Spleen (tissue), 11 donors: Measurements from ENCODE around the gene NCS1. TPM values are rescaled to one million over a fixed set of nuclear protein-coding genes. Genes with fewer than 3 reads are reported as not detected.

Experiments
- DNase-seq: peaks from one replicate; pipeline ENCODE4 v3.0.0-alpha.2; 2020
- H3K27ac ChIP-seq, 8 donors: fragments of 200-600 bp; sonication (generic) in 7 of 8; 1 replicate in 4 of 8; 2 replicates in 4 of 8; pipeline versions ENCODE4 v1.5.0 to v1.8.0; 2016 to 2021; ENCODE audit warnings: inconsistent platforms in 4 of 8, mild to moderate bottlenecking in 4 of 8, moderate library complexity in 1 of 8
- H3K27me3 ChIP-seq, 7 donors: fragments of 200-600 bp; sonication (generic) in 6 of 7; replicated peaks in 1 of 7; 1 replicate in 4 of 7; 2 replicates in 3 of 7; pipeline versions ENCODE4 v1.5.0 to v1.8.0; 2016 to 2021; ENCODE audit warnings: inconsistent platforms in 3 of 7, mild to moderate bottlenecking in 1 of 7
- H3K36me3 ChIP-seq, 6 donors: fragments of 200-600 bp; sonication (generic) in 5 of 6; 1 replicate in 4 of 6; 2 replicates in 2 of 6; pipeline versions ENCODE4 v1.5.0 to v1.8.0; 2016 to 2021; ENCODE audit warnings: inconsistent platforms in 2 of 6
- H3K4me1 ChIP-seq, 6 donors: fragments of 200-600 bp; sonication (generic) in 5 of 6; 1 replicate in 3 of 6; 2 replicates in 3 of 6; pipeline versions ENCODE4 v1.5.0 to v1.8.0; 2016 to 2021; ENCODE audit warnings: inconsistent platforms in 3 of 6
- H3K4me3 ChIP-seq, 8 donors: fragments of 200-600 bp; sonication (generic) in 7 of 8; 1 replicate in 4 of 8; 2 replicates in 4 of 8; pipeline versions ENCODE4 v1.5.0 to v1.8.0; 2016 to 2021; ENCODE audit warnings: inconsistent platforms in 4 of 8, mild to moderate bottlenecking in 4 of 8, moderate library complexity in 2 of 8
- H3K9me3 ChIP-seq, 8 donors: fragments of 200-600 bp; sonication (generic) in 7 of 8; 1 replicate in 4 of 8; 2 replicates in 4 of 8; pipeline versions ENCODE4 v1.5.0 to v1.8.0; 2016 to 2021; ENCODE audit warnings: inconsistent platforms in 4 of 8
- POLR2A ChIP-seq, 3 donors: fragments of 450-650 bp; IDR thresholded peaks; one replicate each; pipeline ENCODE4 v1.5.1; 2017; ENCODE audit warnings: antibody characterized with exemption in 3 of 3, mild to moderate bottlenecking in 1 of 3
- POLR2AphosphoS5 ChIP-seq, 3 donors: sonication (generic); formaldehyde crosslinking; IDR thresholded peaks; one replicate each; pipeline ENCODE4 v1.5.1; 2017; ENCODE audit warnings: antibody characterized with exemption in 3 of 3
- WGBS, 5 donors: extraction: QIAGEN DNeasy Blood & Tissue Kit in 3 of 5; methylation state at CpG; one replicate each; pipeline versions ENCODE4 v1.1.5 to v1.1.7; 2013 to 2018; 5-methylcytosine and 5-hydroxymethylcytosine counted together
- intact Hi-C: fragments of 100-400 bp; cut with DNase I; formaldehyde crosslinking; loops from one replicate; pipeline ENCODE4 v1.15.0; 2023; ENCODE audit warnings: low total_unique reads
- polyA plus RNA-seq, 3 donors: library from polyadenylated mRNA; stranded (reverse); fragments of 200-250 nt; gene quantifications; one replicate each; pipeline ENCODE4 v1.2.1, GENCODE V29; 2013
- total RNA-seq, 7 donors: library from RNA; depleted of rRNA in 3 of 7; stranded (reverse); fragments of >200 nt in 3 of 7; fragmentation: NEBNext Ultra II Directional in 4 of 7; extraction: Animal tissue kit (Norgen Biotek cat#: 25700) in 4 of 7; gene quantifications; one replicate each; pipeline versions ENCODE4 v1.1.0 to v1.2.1, GENCODE V29; 2016 to 2021
- TF ChIP-seq, protein P1 (sequence below), 11 experiments: fragments of 200-600 bp in 7 of 11; fragments of 450-650 bp in 4 of 11; sonication (generic) in 4 of 11; IDR thresholded peaks in 8 of 11; conservative IDR thresholded peaks in 3 of 11; 1 replicate in 7 of 11; 2 replicates in 4 of 11; pipeline versions ENCODE4 v1.4.0 to v1.8.0; 2016 to 2021; ENCODE audit warnings: antibody characterized with exemption in 11 of 11, inconsistent platforms in 4 of 11, mild to moderate bottlenecking in 1 of 11
- donor health status: healthy with polysubstance abuse.
- donor health status: DM: no; HTN: no; CAD: no; lungs with moderate emphysema.
- donor health status: DM: no; HTN: no; CAD: no.
- donor health status: Bipolar disorder and iron deficiency.
- donor health status: healthy.
- donor health status: DM: no; HTN: no; CAD: no.
- donor health status: DM: yes; HTN: yes; CAD: no.

Gene NCS1
- total and polyA plus RNA-seq, 10 donors: 0.46 to 2.5 (median 1.3) TPM

DNA sequence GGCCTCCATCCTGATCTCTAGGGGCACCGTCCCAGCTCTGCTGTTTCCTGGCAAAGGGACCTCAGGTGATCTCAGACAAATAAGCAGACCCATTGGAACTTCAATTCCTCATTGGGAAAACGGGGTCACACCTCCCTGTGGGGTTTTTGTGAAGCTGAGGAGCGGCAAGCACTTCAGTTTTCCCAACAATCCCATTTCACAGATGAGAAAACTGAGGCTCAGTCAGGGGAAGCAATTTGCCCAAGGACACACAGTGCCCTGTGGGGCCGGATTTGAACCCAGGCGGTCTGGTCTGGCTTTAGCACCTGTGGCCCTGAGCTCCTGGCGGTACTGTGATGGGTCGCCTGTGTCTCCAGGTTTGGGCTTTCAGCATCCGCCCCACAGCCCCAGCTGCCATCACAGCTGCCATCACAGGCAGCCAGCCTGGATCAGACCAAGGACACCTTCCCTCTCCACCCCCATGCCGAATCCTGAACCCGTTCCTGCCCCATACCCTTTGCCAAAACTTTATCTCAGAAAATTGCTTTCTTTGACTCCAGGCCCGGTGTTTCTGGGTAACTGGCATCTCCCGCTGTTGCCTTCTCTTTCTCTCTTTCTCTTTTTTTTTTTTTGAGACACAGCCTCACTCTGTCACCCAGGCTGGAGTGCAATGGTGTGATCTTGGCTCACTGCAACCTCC, 26.4 kb downstream of the NCS1 start:
- 86 to 93% (median 89%) methylated on average over 12 of the region's 12 CpGs for WGBS, 5 donors
- intact Hi-C loops: no loop called here

DNA sequence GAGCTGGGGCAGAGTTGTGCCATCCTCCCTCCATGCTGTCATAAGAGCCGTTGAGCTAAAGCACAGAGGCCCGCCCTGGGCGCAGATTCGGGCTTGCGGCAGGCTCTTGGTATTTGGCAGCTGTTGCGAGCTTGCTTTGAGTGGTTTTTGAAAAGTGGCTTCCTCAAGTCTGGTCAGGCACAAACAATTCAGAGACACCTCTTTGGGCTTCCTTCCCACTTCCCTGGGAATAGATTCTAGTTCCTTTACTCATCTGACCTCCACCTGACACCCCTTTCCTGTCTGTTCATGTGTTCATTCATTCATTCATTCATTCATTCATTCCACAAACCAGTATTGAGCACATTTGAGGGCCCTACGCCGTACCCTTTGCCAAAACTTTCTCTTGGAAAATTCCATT, 27.4 kb downstream of the NCS1 start:
- intact Hi-C loops: no loop called here
- Histone ChIP-seq H3K4me1 (no peaks in the 10 kb centered on the region), H3K4me3 (no peak overlapping the region), H3K36me3 (no peaks in the 10 kb centered on the region), H3K9me3 (no peaks in the 10 kb centered on the region), H3K27me3 (peaks cover 0 to 5% (median 0%) of the 10 kb centered on the region in 7 donors), H3K27ac (no peak overlapping the region)
- no peak for DNase-seq
- WGBS, 5 donors: 51 to 84% (median 69%) methylated on average over 8 of the region's 8 CpGs
- no peak for TF ChIP-seq POLR2A (IDR thresholded peaks at IDR 0.05)
- TF ChIP-seq, protein P1, sequence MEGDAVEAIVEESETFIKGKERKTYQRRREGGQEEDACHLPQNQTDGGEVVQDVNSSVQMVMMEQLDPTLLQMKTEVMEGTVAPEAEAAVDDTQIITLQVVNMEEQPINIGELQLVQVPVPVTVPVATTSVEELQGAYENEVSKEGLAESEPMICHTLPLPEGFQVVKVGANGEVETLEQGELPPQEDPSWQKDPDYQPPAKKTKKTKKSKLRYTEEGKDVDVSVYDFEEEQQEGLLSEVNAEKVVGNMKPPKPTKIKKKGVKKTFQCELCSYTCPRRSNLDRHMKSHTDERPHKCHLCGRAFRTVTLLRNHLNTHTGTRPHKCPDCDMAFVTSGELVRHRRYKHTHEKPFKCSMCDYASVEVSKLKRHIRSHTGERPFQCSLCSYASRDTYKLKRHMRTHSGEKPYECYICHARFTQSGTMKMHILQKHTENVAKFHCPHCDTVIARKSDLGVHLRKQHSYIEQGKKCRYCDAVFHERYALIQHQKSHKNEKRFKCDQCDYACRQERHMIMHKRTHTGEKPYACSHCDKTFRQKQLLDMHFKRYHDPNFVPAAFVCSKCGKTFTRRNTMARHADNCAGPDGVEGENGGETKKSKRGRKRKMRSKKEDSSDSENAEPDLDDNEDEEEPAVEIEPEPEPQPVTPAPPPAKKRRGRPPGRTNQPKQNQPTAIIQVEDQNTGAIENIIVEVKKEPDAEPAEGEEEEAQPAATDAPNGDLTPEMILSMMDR (IDR thresholded peaks at IDR 0.05 in 8 of 11, conservative IDR thresholded peaks at IDR 0.05 in 3 of 11): no peak
- TF ChIP-seq POLR2AphosphoS5 (IDR thresholded peaks at IDR 0.05): no peak

More for the DNA sequence above, 26.4 kb downstream of the NCS1 start:
- Histone ChIP-seq H3K4me3 (no peak overlapping the region), H3K4me1 (no peaks in the 10 kb centered on the region), H3K27me3 (peaks cover 0 to 13% (median 0%) of the 10 kb centered on the region in 7 donors), H3K27ac (no peak overlapping the region), H3K9me3 (no peaks in the 10 kb centered on the region), H3K36me3 (no peaks in the 10 kb centered on the region)
- no peak for TF ChIP-seq POLR2A (IDR thresholded peaks at IDR 0.05)
- TF ChIP-seq, protein P1 (IDR thresholded peaks at IDR 0.05 in 8 of 11, conservative IDR thresholded peaks at IDR 0.05 in 3 of 11): no peak
- no peak for TF ChIP-seq POLR2AphosphoS5 (IDR thresholded peaks at IDR 0.05)
- DNase-seq: no peak

DNA sequence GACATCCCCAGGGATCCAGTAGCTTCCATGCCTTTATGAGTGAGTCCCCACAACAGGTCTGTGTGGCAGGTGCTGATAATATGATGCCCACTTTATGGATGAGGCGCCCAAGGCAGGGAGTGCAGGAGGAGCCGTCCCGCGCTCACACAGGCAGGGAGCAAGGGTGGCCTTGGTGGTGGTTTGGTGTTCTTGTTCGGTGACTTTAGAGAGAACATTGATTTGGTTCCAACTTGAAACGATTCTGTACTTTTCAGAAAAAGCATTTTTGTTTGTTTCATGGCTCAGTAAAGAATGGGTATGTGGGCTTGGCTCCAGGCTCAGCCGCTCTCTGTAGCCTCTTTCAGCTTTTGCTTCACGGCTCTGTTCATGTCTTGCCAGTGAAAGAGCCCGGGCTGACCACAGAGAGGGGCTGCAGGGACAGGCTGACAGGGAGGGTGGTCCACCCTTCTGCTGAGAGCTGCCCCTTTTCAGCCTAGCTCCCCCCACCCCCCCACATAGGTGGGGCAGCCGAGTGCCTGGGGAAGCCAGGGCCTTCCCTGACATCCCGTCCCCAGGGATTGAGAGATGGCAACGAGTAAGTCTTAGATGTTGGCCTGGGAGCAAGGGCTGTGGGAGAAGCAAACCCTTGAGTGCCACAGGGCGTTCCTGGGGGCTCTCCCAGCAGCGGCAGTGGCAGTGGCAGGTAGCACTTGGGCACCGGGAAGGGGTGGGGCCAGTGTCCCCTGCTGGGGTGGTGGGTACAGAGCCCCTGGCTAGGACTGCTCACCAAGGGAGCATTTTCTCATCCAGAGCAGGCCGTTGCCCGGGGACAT, 28.0 kb downstream of the NCS1 start:
- H3K36me3 ChIP-seq: no peaks in the 10 kb centered on the region
- H3K27ac ChIP-seq: no peak overlapping the region
- no peak for DNase-seq

More for the DNA sequence above, 28.0 kb downstream of the NCS1 start:
- WGBS, 5 donors: 71 to 83% (median 78%) methylated on average over 10 to 17 of the region's 17 CpGs
- Histone ChIP-seq H3K9me3 (no peaks in the 10 kb centered on the region), H3K27me3 (no peaks in the 10 kb centered on the region), H3K4me3 (no peak overlapping the region), H3K4me1 (no peaks in the 10 kb centered on the region)
- intact Hi-C loops: no loop called here
- no peak for TF ChIP-seq POLR2AphosphoS5 (IDR thresholded peaks at IDR 0.05)
- TF ChIP-seq, protein P1 (IDR thresholded peaks at IDR 0.05 in 8 of 11, conservative IDR thresholded peaks at IDR 0.05 in 3 of 11): no peak
